IPS-18a (cell line): ENCODE data around the gene MKLN1.

ENCODE experiments used
- H3K27ac ChIP-seq: one replicate; pipeline ENCODE4 v1.5.1; 2013; ENCODE audit warnings: low read length
- H3K27me3 ChIP-seq: one replicate; pipeline ENCODE4 v1.6.1; 2013; ENCODE audit warnings: mild to moderate bottlenecking, low read length; ENCODE audit not compliant: control insufficient read depth, insufficient read depth
- H3K36me3 ChIP-seq: one replicate; pipeline ENCODE4 v1.6.1; 2013; ENCODE audit warnings: low read depth, low read length; ENCODE audit not compliant: control insufficient read depth
- H3K4me1 ChIP-seq: one replicate; pipeline ENCODE4 v1.6.1; 2013; ENCODE audit warnings: low read depth, low read length; ENCODE audit not compliant: control insufficient read depth
- H3K4me3 ChIP-seq: one replicate; pipeline ENCODE4 v1.5.1; 2013; ENCODE audit warnings: low read length
- H3K9ac ChIP-seq: one replicate; pipeline ENCODE4 v1.6.1; 2013; ENCODE audit warnings: mild to moderate bottlenecking, low read length, moderate library complexity
- H3K9me3 ChIP-seq: one replicate; pipeline ENCODE4 v1.6.1; 2013; ENCODE audit warnings: low read depth, low read length; ENCODE audit not compliant: control insufficient read depth

The MKLN1 gene

DNA sequence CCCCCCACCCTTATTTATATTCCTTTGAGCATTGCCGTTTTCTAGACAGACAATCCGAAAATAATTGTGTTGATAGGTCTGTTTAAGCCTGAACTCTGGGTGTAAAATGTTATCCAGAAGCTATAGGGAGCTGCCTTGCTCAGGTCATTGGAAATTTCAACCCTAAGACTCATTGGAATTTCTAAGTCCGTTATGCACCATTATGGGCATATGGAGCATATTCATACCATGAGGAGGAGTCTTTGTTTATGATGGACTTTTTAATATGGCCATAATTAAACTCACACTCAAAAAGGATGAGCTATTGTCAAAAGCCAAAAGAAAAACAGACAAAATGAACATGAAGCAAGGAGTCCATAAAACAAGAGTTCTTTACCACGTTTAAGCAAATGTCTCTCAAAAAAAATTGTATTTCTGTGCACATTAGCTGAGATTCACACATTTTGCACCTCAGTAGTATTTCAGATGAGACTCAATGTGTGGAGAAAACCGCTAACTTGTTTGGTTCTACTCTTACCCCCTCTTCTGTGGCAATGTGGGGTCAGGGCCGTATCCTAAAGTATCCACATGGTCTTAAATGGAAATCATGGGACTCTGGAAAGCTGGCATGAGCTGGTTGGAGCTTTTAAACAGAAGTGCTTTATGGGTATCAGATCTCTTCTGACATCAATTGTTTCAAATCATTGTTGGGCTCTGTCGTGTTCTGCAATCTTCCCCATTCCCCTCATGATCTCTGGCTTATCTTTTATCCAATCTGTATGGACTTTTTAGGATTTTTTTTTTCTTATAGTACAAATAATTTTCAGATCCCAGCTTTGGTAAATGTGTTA lies 168.2 kb downstream of the MKLN1 start:
- Histone ChIP-seq H3K9me3 (no peaks in the 10 kb centered on the region), H3K27me3 (no peaks in the 10 kb centered on the region), H3K9ac (no peak overlapping the region), H3K36me3 (peaks cover 36% of the 10 kb centered on the region), H3K4me1 (no peaks in the 10 kb centered on the region), H3K4me3 (no peak overlapping the region), H3K27ac (no peak overlapping the region)

DNA sequence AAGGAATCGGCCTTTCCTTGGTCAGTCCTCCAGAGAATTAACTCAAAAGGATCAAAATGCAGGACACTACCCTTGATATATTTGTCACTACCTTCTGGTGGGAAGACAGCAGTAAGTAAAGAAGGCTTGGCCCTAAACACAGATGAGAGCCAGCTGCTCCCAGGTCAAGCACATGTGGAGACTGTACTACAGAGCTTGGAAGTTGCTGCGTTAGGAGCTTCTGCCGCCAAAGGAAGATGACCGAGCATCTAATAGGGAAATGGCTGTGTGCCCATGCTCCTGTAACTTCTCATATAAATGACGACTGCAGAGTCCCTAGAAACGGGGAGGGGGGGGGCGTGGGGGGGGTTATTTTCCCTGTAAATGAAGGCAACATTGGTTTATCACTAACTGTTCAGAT lies 169.8 kb downstream of the MKLN1 start:
- peaks cover 52% of the 10 kb centered on the region for H3K36me3 ChIP-seq
- no peak overlapping the region for H3K4me3 ChIP-seq

DNA sequence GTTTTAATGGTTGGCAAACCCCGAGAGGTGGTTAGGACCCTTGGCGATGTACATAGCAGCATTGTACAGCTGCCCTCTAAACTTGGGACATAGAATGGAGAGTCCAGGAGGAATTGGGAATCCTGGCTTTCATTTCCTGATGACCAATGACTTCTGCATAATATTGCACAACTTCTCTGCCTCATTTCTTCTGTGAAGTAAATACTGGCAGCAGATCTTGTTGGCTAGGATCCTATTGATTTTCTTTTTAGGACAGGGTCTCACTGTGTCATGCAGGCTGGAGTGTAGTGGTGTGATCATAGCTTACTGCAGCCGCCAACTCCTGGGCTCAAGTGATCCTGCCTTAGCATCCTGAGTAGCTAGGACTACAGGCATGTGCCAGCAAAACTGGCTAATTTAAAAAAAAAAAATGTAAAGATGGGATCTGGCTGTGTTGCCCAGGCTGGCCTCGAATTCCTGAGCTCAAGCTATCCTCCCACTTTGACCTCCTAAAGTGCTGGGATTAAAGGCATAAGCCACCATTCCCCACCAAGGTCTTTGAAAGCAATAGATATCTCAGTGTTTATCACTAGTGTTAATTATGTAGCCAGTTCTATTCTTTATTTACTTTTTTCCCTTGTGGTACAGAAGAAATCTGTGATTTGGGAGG lies 170.7 kb downstream of the MKLN1 start:
- no peak overlapping the region for H3K4me3 ChIP-seq
- H3K27ac ChIP-seq, result no peak overlapping the region
- peaks cover 61% of the 10 kb centered on the region for H3K36me3 ChIP-seq
- no peak overlapping the region for H3K9ac ChIP-seq
- no peaks in the 10 kb centered on the region for H3K9me3 ChIP-seq
- H3K27me3 ChIP-seq, result no peaks in the 10 kb centered on the region
- no peaks in the 10 kb centered on the region for H3K4me1 ChIP-seq

More for the DNA sequence above, 169.8 kb downstream of the MKLN1 start:
- Histone ChIP-seq H3K27ac (no peak overlapping the region), H3K9me3 (no peaks in the 10 kb centered on the region), H3K9ac (no peak overlapping the region), H3K4me1 (no peaks in the 10 kb centered on the region), H3K27me3 (no peaks in the 10 kb centered on the region)

DNA sequence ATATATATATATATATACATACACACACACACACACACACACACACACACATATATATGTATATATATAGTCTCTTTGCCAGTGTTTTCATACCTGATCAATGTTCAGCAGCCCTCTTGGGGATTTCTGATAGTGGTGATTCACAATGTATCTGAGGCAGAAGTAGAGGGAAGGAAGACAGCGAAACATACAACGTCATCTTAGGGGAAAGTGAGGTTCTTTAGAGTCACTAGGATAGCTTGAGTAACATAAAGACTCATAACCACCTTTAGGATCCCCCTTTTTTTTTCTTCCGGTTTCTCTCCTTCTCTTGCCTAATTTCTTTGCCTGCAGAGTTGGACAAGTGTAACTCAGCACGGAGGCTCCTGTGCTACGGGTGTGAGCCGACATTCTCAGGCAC lies 172.1 kb downstream of the MKLN1 start:
- H3K4me1 ChIP-seq, result no peaks in the 10 kb centered on the region
- H3K9me3 ChIP-seq, result no peaks in the 10 kb centered on the region
- H3K36me3 ChIP-seq, result peaks cover 76% of the 10 kb centered on the region
- no peak overlapping the region for H3K4me3 ChIP-seq
- no peak overlapping the region for H3K9ac ChIP-seq
- no peak overlapping the region for H3K27ac ChIP-seq
- no peaks in the 10 kb centered on the region for H3K27me3 ChIP-seq

DNA sequence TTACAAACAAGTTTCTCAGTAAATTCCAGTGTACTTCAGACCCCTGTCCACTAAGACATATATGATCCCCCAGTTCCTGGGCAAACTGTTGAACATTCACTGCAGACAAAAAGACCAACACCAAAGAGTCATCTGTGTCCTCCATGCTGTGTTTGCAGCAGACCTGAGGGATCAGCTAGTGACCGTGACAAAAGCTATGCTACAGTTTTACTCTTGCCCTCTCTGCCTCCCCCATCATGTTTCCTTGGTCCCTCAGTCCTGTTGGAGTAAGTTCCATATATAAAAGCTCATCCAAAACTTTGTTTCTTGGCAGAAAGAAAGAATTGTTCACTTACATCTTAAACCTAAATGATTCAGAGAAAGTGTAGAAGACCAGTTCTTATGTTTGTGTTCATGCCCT lies 172.7 kb downstream of the MKLN1 start:
- H3K36me3 ChIP-seq, result peaks cover 81% of the 10 kb centered on the region
- H3K27ac ChIP-seq, result no peak overlapping the region
- no peaks in the 10 kb centered on the region for H3K4me1 ChIP-seq
- no peak overlapping the region for H3K9ac ChIP-seq
- H3K4me3 ChIP-seq, result no peak overlapping the region
- no peaks in the 10 kb centered on the region for H3K27me3 ChIP-seq
- H3K9me3 ChIP-seq, result no peaks in the 10 kb centered on the region

DNA sequence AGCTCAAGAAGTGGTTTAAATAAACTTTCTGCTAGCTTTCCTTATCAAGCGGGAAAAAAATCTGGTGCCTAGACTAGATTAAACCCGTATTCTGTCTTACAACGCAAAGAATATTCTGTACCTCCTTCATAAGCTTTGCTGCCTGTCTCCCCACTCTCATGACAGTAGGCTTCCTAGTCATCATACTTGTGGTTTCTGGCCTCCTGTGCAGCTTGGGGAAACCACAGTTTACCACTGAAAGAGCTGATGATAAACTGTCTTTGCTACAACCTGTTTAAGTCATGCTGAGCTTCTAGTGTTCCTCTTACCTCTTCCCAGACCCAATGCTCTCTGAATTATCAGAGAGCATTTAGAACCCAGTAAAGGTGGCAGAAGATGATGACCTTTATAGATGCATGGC lies 173.7 kb downstream of the MKLN1 start:
- Histone ChIP-seq H3K27me3 (no peaks in the 10 kb centered on the region), H3K9me3 (no peaks in the 10 kb centered on the region), H3K27ac (no peak overlapping the region), H3K9ac (no peak overlapping the region), H3K4me3 (no peak overlapping the region), H3K4me1 (no peaks in the 10 kb centered on the region), H3K36me3 (peaks cover 90% of the 10 kb centered on the region)

DNA sequence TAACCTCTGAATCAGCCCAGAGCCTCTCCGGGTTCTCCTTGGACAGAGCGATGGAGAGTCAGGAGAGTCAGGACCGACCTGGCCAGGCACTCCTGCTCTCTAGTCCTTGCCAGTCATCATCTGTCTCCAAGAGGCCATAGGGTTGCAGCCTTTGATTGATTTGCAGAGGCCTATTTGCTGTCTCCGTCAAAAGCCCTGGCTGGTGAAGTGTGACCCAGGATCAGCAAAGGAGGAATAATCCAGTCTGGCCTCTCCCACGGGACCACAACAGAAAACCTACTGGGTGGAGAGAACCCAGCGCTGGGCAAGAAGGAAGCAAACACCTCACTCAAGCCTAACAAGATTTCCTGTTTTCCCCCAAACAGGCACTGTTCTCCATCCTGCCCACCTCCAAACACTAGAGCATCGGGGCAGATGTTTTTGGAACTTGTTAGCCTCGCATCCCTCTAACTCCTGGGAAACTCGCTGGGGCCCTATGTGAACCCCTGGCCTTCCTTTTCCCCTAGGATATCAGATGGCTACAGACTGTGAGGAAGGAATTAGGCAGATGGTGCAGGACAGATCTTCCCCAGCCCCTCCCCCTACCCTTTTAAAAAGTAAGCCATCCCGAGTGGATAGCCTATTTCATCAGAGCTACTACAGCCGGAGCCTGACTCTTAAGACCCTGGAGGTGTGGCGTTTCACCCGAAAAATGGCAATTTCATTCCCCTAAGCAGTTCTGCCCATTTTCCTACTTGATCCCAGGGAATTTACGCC lies 174.4 kb downstream of the MKLN1 start:
- Histone ChIP-seq H3K9ac (no peak overlapping the region), H3K27me3 (no peaks in the 10 kb centered on the region), H3K4me3 (no peak overlapping the region), H3K36me3 (peaks cover 97% of the 10 kb centered on the region), H3K4me1 (no peaks in the 10 kb centered on the region), H3K27ac (no peak overlapping the region), H3K9me3 (no peaks in the 10 kb centered on the region)

DNA sequence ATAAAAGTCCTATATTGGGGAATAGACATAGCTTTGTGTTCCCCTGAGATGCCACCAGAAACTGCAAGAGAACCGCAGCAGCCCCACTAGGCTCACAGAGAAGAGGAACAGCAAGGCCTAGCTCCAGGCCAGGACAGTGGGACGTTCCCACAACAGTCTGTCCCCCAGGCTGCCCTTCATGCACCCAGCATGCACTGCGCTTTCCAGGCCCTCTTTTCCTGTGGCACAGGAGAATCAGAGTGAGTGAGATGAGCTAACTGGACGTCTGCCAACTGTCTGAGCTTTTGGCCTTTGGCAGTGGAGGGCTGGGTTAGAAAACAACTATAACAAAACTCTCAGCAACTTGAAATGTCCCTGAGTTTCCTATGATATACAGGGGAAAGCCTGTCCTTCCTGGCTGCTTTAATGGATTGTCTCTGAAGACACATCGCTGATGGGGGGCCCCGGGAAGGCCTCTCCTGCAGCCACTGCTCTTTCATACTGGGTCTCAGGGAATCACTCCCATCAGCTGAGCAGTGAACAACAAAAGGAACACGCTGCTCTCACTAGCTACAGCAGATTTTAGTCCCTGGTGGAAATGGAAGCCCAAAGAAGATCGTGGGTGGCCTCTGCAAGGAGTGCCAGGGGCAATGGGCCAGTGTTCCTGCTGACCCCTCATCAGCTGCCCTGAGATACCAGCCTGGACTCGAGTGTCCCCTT lies 175.3 kb downstream of the MKLN1 start:
- H3K27me3 ChIP-seq, result no peaks in the 10 kb centered on the region
- no peaks in the 10 kb centered on the region for H3K4me1 ChIP-seq
- H3K4me3 ChIP-seq, result no peak overlapping the region
- H3K36me3 ChIP-seq, result peaks cover 97% of the 10 kb centered on the region
- H3K9ac ChIP-seq, result no peak overlapping the region
- H3K9me3 ChIP-seq, result no peaks in the 10 kb centered on the region
- H3K27ac ChIP-seq, result no peak overlapping the region

DNA sequence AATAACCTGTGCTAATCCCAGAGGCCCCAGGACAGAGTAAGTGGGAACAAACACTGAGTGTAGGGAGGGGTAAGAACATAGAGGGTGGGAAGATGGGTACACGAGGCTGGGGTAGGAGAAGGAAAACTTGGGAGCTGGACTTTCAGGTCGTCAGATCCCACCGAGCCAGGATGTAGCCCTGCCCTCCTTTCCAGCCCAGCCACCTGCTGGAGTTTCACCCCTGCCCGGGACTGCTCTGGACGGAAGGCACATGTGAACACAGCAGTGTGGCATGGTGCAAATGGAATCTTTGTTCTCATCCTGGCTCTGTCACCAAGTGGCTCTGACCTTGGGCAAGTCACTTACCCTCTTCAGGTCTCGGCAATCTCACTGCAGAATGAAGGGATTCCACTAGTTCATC lies 176.0 kb downstream of the MKLN1 start:
- no peak overlapping the region for H3K4me3 ChIP-seq
- peaks cover 96% of the 10 kb centered on the region for H3K36me3 ChIP-seq
- no peak overlapping the region for H3K27ac ChIP-seq
- H3K27me3 ChIP-seq, result no peaks in the 10 kb centered on the region
- H3K9me3 ChIP-seq, result no peaks in the 10 kb centered on the region
- no peak overlapping the region for H3K9ac ChIP-seq
- no peaks in the 10 kb centered on the region for H3K4me1 ChIP-seq

DNA sequence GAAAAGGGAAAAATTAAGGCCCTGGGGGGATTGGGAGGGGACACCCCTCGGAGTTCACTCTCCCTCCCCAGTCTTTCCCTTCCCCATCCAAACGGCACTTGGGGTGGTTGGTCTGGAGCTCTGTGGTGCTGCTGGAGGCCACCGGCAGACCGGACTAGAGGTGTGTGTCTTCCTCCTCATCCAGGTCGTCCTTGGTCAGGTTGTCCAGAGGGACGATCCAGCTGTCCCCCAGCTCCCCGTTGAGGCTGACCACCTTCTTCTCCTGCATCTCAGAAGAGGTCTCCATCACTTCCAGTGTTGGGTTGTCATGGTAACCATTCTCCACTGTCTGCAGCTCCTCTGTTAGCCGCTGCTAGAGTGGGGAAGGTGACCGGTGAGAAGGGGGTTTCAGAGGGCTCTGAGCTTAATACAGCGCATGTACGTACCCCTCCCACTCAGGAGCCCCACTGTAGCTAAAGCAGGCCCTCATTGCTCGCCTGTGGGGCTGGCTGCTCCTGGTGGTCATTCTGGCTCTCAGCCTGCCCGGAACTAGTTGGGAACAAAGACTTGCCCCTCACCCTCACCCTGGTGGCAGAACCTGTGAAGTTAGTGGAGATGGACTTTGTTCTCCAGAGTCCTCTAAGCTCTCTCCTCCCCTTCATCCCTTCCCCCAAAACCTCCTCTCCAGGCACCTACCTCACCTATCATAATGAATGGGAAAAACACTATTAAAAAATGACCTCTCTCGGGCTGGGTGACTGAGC lies 176.7 kb downstream of the MKLN1 start:
- Histone ChIP-seq H3K4me3 (no peak overlapping the region), H3K9me3 (no peaks in the 10 kb centered on the region), H3K27ac (no peak overlapping the region), H3K4me1 (no peaks in the 10 kb centered on the region), H3K9ac (no peak overlapping the region), H3K27me3 (no peaks in the 10 kb centered on the region), H3K36me3 (peaks cover 96% of the 10 kb centered on the region)
